Measurements from ENCODE around the gene ZNF526.

The ZNF526 gene

GRCh38 chr19:42276284-42276683, 56.2 kb downstream of the ZNF526 start:
- DNase-seq = no peak

DNA sequence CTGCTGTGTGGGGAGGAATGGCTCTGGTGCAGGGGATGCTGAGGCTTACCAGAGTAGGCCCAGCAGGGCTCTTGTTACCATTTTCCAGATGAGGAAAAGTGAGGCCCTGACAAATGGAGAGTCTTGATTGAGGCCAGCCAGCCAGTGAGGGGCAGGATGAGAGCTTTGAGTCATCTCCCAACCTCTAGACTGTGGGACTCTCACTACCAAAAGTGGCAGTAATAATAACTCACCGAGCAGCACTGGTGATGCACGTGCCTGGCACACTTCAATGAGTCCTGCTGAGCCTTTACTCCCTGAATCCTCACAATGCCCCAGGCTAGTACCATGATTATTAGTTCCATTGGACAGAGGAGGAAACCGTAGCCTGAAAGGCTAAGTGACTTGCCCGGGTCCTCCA, 56.7 kb downstream of the ZNF526 start:
- DNase-seq = no peak

Data from amygdala (tissue), 56 donors.